Uterus (tissue), 4 donors: ENCODE results near the gene PHACTR2. TPM values are rescaled to one million over a fixed set of nuclear protein-coding genes. Genes with fewer than 3 reads are reported as not detected.

ENCODE experiments used
- DNase-seq, 2 donors: peaks; one replicate each; pipeline ENCODE4 v3.0.0-alpha.2; 2019 to 2020
- H3K27ac ChIP-seq, 2 donors: fragments of 200-600 bp; sonication (generic); 1 replicate in 1 of 2; 2 replicates in 1 of 2; pipeline ENCODE4 v1.5.1; 2016 to 2018
- H3K27me3 ChIP-seq, 2 donors: fragments of 200-600 bp; sonication (generic); one replicate each; pipeline ENCODE4 v1.5.1; 2018 to 2019; ENCODE audit warnings: control low read depth in 1 of 2
- H3K36me3 ChIP-seq, 2 donors: fragments of 200-600 bp; sonication (generic); one replicate each; pipeline ENCODE4 v1.5.1; 2019; ENCODE audit warnings: control low read depth in 1 of 2
- H3K4me1 ChIP-seq, 2 donors: fragments of 200-600 bp; sonication (generic); one replicate each; pipeline ENCODE4 v1.5.1; 2018 to 2019; ENCODE audit warnings: control low read depth in 1 of 2
- H3K4me3 ChIP-seq, 2 donors: fragments of 200-600 bp; sonication (generic); 1 replicate in 1 of 2; 2 replicates in 1 of 2; pipeline ENCODE4 v1.5.1; 2018 to 2019; ENCODE audit warnings: mild to moderate bottlenecking in 1 of 2
- H3K9me3 ChIP-seq, 2 donors: fragments of 200-600 bp; sonication (generic); one replicate each; pipeline ENCODE4 v1.5.1; 2019; ENCODE audit warnings: control low read depth in 1 of 2
- POLR2A ChIP-seq, 2 donors: fragments of 450-650 bp; IDR thresholded peaks; one replicate each; pipeline ENCODE4 v1.6.1; 2016; ENCODE audit warnings: antibody characterized with exemption in 2 of 2, mild to moderate bottlenecking in 1 of 2, moderate library complexity in 1 of 2
- intact Hi-C: fragments of 100-400 bp; cut with DNase I; formaldehyde crosslinking; loops from one replicate; pipeline ENCODE4 v1.15.1; 2023; ENCODE audit warnings: low total_unique reads
- total RNA-seq, 4 donors: library from RNA; depleted of rRNA in 3 of 4; stranded (reverse); fragments of >200 nt in 3 of 4; gene quantifications; one replicate each; pipeline versions ENCODE4 v1.1.0 to v1.2.4, GENCODE V29; 2014 to 2023
- TF ChIP-seq, protein P1 (sequence below), 4 experiments: fragments of 200-600 bp in 2 of 4; fragments of 450-650 bp in 2 of 4; sonication (generic) in 2 of 4; IDR thresholded peaks; one replicate each; pipeline ENCODE4 v1.5.1; 2016 to 2019; ENCODE audit warnings: antibody characterized with exemption in 4 of 4, mild to moderate bottlenecking in 2 of 4, moderate library complexity in 1 of 4
- donor health status: DM: yes; HTN: yes; CAD: no.

Gene PHACTR2
- total RNA-seq, 4 donors from 2014 or later, result 78.2 to 145 (median 90.1) TPM

DNA sequence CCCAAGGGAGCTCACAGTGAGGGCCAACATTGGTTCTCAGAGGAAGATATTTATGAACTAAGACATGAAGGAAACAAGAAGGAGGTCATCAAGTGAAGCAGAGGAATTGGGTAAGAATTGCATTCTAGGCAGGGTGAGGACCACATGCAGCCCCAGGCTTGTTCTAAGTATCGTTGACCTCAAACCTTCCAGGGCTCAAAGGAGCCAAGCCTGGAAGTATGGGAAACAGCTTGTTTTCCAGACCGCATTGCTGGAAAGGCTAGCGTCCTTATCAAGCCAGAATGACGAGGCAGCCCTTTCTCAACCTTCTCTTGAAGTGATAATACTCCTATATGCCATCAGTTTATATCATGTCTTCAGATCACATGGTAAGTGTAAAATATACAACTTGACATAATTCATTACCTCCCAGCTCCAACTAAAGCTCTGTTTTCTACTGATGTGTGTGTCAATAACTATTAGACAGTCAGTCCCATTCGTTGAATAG is 79.6 kb downstream of the PHACTR2 start:
- Histone ChIP-seq H3K27ac (no peak overlapping the region), H3K4me3 (no peak overlapping the region), H3K9me3 (no peaks in the 10 kb centered on the region), H3K27me3 (no peaks in the 10 kb centered on the region), H3K4me1 (no peaks in the 10 kb centered on the region), H3K36me3 (no peaks in the 10 kb centered on the region)
- intact Hi-C loops, result no loop called here
- no peak for TF ChIP-seq POLR2A (IDR thresholded peaks at IDR 0.05)
- TF ChIP-seq, protein P1, sequence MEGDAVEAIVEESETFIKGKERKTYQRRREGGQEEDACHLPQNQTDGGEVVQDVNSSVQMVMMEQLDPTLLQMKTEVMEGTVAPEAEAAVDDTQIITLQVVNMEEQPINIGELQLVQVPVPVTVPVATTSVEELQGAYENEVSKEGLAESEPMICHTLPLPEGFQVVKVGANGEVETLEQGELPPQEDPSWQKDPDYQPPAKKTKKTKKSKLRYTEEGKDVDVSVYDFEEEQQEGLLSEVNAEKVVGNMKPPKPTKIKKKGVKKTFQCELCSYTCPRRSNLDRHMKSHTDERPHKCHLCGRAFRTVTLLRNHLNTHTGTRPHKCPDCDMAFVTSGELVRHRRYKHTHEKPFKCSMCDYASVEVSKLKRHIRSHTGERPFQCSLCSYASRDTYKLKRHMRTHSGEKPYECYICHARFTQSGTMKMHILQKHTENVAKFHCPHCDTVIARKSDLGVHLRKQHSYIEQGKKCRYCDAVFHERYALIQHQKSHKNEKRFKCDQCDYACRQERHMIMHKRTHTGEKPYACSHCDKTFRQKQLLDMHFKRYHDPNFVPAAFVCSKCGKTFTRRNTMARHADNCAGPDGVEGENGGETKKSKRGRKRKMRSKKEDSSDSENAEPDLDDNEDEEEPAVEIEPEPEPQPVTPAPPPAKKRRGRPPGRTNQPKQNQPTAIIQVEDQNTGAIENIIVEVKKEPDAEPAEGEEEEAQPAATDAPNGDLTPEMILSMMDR (IDR thresholded peaks at IDR 0.05), result no peak
- DNase-seq, result no peak

DNA sequence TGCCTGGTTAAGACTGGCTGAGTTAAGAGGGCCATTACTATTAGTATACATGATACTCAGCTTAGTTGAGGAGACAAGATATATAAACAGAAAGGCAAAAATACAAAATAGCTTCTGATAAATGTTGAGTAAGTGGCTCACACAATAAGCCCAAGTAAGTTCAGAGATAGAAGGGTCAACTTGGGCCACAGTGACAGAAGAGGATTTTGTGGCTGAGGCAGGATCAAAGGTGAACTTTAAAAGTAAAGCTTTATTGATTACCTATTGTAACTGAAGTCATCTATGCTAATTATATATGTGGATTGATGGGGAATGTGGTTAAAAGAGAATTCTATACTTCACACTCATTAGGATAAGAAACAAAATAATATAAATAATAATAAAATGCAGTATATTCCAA is 80.8 kb downstream of the PHACTR2 start:
- H3K27ac ChIP-seq, result no peak overlapping the region
- no peaks in the 10 kb centered on the region for H3K36me3 ChIP-seq
- H3K27me3 ChIP-seq, result no peaks in the 10 kb centered on the region
- no peaks in the 10 kb centered on the region for H3K4me1 ChIP-seq
- intact Hi-C loops, result no loop called here
- H3K9me3 ChIP-seq, result no peaks in the 10 kb centered on the region
- TF ChIP-seq, protein P1 (IDR thresholded peaks at IDR 0.05), result no peak
- no peak for TF ChIP-seq POLR2A (IDR thresholded peaks at IDR 0.05)
- DNase-seq, result no peak
- no peak overlapping the region for H3K4me3 ChIP-seq

DNA sequence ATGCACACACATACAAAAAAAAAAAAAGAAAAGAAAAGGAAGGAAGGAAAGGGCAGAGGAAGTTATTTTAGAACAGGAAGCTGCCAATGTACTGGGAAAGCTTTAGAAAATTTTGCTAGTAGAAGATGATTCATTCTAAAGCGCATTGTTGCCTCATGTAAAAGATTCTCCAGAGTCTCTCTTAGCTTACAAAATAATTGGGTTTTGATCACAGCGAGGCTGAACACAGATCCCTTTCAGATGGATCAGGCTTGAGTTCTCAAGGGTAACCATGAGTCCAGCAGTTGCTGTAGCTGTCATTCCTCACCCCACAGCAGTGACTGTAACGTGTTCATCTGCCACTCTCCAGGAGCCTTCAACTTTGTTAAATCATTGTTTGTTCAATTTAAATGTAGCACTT is 81.9 kb downstream of the PHACTR2 start:
- Histone ChIP-seq H3K9me3 (no peaks in the 10 kb centered on the region), H3K4me1 (no peaks in the 10 kb centered on the region), H3K36me3 (no peaks in the 10 kb centered on the region), H3K4me3 (no peak overlapping the region), H3K27ac (no peak overlapping the region), H3K27me3 (no peaks in the 10 kb centered on the region)
- TF ChIP-seq, protein P1 (IDR thresholded peaks at IDR 0.05), result no peak
- TF ChIP-seq POLR2A (IDR thresholded peaks at IDR 0.05), result no peak
- no peak for DNase-seq
- intact Hi-C loops, result no loop called here

DNA sequence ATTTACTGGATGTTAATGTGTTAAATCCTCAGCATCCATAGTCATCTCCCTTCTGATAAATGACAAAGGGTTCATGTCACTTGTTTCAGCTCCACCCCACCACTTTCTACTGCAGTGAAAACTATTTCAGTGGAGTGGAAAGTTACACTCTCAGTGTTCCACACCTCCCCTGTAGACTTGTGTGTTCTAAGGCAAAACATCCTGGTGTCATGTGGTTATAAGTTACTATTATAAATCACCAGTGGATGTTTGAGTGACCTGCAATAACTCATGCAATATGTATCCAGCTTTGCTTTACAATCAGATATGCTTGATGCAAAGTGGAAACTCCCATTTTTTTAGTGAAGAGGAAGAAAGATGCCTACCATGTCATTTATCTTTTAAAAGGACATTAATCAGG is 83.3 kb downstream of the PHACTR2 start:
- intact Hi-C loops, result no loop called here
- DNase-seq, result no peak
- TF ChIP-seq, protein P1 (IDR thresholded peaks at IDR 0.05), result no peak
- no peak for TF ChIP-seq POLR2A (IDR thresholded peaks at IDR 0.05)

DNA sequence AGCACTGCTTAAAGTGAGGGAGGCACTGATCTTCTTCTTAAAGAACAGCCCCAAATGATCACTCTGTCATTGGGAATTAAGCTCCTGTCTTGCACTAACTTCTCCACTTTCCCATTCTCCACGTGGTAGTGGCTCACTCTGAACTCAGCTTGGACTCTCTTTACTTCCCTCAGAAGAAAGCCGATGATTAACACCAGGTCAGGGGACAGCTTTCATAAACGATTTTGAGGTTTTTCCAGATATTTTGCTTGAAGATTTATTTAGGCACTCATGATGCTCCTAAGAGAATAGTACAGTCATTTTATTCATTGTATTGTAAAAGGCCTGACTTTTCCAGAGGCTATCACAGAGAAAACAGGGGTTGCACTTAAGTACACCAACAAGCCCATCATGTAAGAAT is 84.4 kb downstream of the PHACTR2 start:
- DNase-seq, result no peak

More for the DNA sequence above, 83.3 kb downstream of the PHACTR2 start:
- Histone ChIP-seq H3K36me3 (no peaks in the 10 kb centered on the region), H3K4me1 (no peaks in the 10 kb centered on the region), H3K9me3 (no peaks in the 10 kb centered on the region), H3K27ac (no peak overlapping the region), H3K4me3 (no peak overlapping the region), H3K27me3 (no peaks in the 10 kb centered on the region)

More for the DNA sequence above, 84.4 kb downstream of the PHACTR2 start:
- Histone ChIP-seq H3K27ac (no peak overlapping the region), H3K4me1 (no peaks in the 10 kb centered on the region), H3K27me3 (no peaks in the 10 kb centered on the region), H3K4me3 (no peak overlapping the region), H3K36me3 (no peaks in the 10 kb centered on the region), H3K9me3 (no peaks in the 10 kb centered on the region)
- intact Hi-C loops, result no loop called here
- TF ChIP-seq, protein P1 (IDR thresholded peaks at IDR 0.05), result no peak
- no peak for TF ChIP-seq POLR2A (IDR thresholded peaks at IDR 0.05)
